Liver (tissue), 9 donors: Measurements from ENCODE around the gene HDAC9. TPM values are rescaled to one million over a fixed set of nuclear protein-coding genes. Genes with fewer than 3 reads are reported as not detected.

Experiments
- DNase-seq: peaks from one replicate; pipeline ENCODE4 v3.0.0-alpha.2; 2017; ENCODE audit warnings: low spot score
- H3K27ac ChIP-seq, 2 donors: one replicate each; pipeline ENCODE4 v1.7.0; 2013; ENCODE audit warnings: inconsistent platforms in 2 of 2, low read length in 2 of 2, control low read depth in 1 of 2, low read depth in 1 of 2, mild to moderate bottlenecking in 1 of 2
- H3K27me3 ChIP-seq, 4 donors: one replicate each; pipeline versions ENCODE4 v1.6.1 to v1.7.0; 2013; ENCODE audit warnings: low read length in 3 of 4, inconsistent platforms in 1 of 4, mild to moderate bottlenecking in 1 of 4, moderate library complexity in 1 of 4; ENCODE audit not compliant: control insufficient read depth in 4 of 4, insufficient read depth in 4 of 4
- H3K36me3 ChIP-seq, 4 donors: one replicate each; pipeline versions ENCODE4 v1.6.1 to v1.7.0; 2013; ENCODE audit warnings: low read length in 3 of 4, mild to moderate bottlenecking in 3 of 4, low read depth in 1 of 4, moderate library complexity in 1 of 4; ENCODE audit not compliant: control insufficient read depth in 4 of 4, insufficient read depth in 3 of 4
- H3K4me1 ChIP-seq, 4 donors: one replicate each; pipeline versions ENCODE4 v1.6.1 to v1.7.0; 2013; ENCODE audit warnings: low read length in 3 of 4, mild to moderate bottlenecking in 3 of 4, moderate library complexity in 1 of 4; ENCODE audit not compliant: control insufficient read depth in 4 of 4, insufficient read depth in 4 of 4
- H3K4me3 ChIP-seq, 3 donors: one replicate each; pipeline versions ENCODE4 v1.6.1 to v1.7.0; 2013; ENCODE audit warnings: low read length in 3 of 3, control low read depth in 1 of 3, low read depth in 1 of 3, mild to moderate bottlenecking in 1 of 3
- H3K9ac ChIP-seq, 2 donors: one replicate each; pipeline ENCODE4 v1.7.0; 2013; ENCODE audit warnings: low read length in 2 of 2, mild to moderate bottlenecking in 2 of 2, moderate library complexity in 2 of 2, control low read depth in 1 of 2, low read depth in 1 of 2
- H3K9me3 ChIP-seq, 4 donors: one replicate each; pipeline versions ENCODE4 v1.6.1 to v1.7.0; 2013; ENCODE audit warnings: low read length in 3 of 4; ENCODE audit not compliant: control insufficient read depth in 4 of 4
- ATF3 ChIP-seq: IDR thresholded peaks from 2 replicates; pipeline ENCODE4 v1.6.1; 2016; ENCODE audit warnings: antibody characterized with exemption
- CTCF ChIP-seq: fragments of 150-350 bp; IDR thresholded peaks from 2 replicates; pipeline ENCODE4 v1.5.1; 2017; ENCODE audit warnings: improper control_type of control experiment, low read depth, low read length; ENCODE audit not compliant: missing input control
- EGR1 ChIP-seq, 2 donors: IDR thresholded peaks; 2 replicates each; pipeline ENCODE4 v1.6.1; 2016 to 2018; ENCODE audit warnings: antibody characterized with exemption in 2 of 2, low read depth in 2 of 2
- FOXA1 ChIP-seq: IDR thresholded peaks from 2 replicates; pipeline ENCODE4 v1.6.1; 2016; ENCODE audit warnings: antibody characterized with exemption
- FOXA2 ChIP-seq: IDR thresholded peaks from 2 replicates; pipeline ENCODE4 v1.6.1; 2016; ENCODE audit warnings: antibody characterized with exemption
- GABPA ChIP-seq, 2 donors: IDR thresholded peaks in 1 of 2; conservative IDR thresholded peaks in 1 of 2; 2 replicates each; pipeline ENCODE4 v1.6.1; 2016; ENCODE audit warnings: antibody characterized with exemption in 2 of 2, mild to moderate bottlenecking in 1 of 2, moderate library complexity in 1 of 2
- HNF4A ChIP-seq, 2 donors: conservative IDR thresholded peaks; 2 replicates each; pipeline ENCODE4 v1.6.1; 2016; ENCODE audit warnings: antibody characterized with exemption in 2 of 2, mild to moderate bottlenecking in 2 of 2
- HNF4G ChIP-seq: IDR thresholded peaks from 2 replicates; pipeline ENCODE4 v1.6.1; 2016; ENCODE audit warnings: antibody characterized with exemption
- JUND ChIP-seq, 2 donors: IDR thresholded peaks; 2 replicates each; pipeline ENCODE4 v1.6.1; 2016; ENCODE audit warnings: antibody characterized with exemption in 2 of 2
- MAX ChIP-seq: IDR thresholded peaks from 2 replicates; pipeline ENCODE4 v1.6.1; 2016; ENCODE audit warnings: antibody characterized with exemption
- NR2F2 ChIP-seq: IDR thresholded peaks from 2 replicates; pipeline ENCODE4 v1.6.1; 2016; ENCODE audit warnings: antibody characterized with exemption
- RAD21 ChIP-seq, 2 donors: IDR thresholded peaks; 2 replicates each; pipeline ENCODE4 v1.6.1; 2016; ENCODE audit warnings: antibody characterized with exemption in 2 of 2, mild to moderate bottlenecking in 2 of 2
- REST ChIP-seq: IDR thresholded peaks from 2 replicates; pipeline ENCODE4 v1.6.1; 2016; ENCODE audit warnings: antibody characterized with exemption, mild to moderate bottlenecking
- RXRA ChIP-seq, 2 donors: IDR thresholded peaks; 2 replicates each; pipeline ENCODE4 v1.6.1; 2017 to 2018; ENCODE audit warnings: antibody characterized with exemption in 2 of 2, mild to moderate bottlenecking in 1 of 2
- SP1 ChIP-seq: IDR thresholded peaks from 2 replicates; pipeline ENCODE4 v1.6.1; 2018; ENCODE audit warnings: antibody characterized with exemption, mild to moderate bottlenecking
- TAF1 ChIP-seq: conservative IDR thresholded peaks from 2 replicates; pipeline ENCODE4 v1.6.1; 2016; ENCODE audit warnings: antibody characterized with exemption, mild to moderate bottlenecking
- YY1 ChIP-seq: IDR thresholded peaks from 2 replicates; pipeline ENCODE4 v1.6.1; 2016; ENCODE audit warnings: antibody characterized with exemption, mild to moderate bottlenecking
- ZBTB33 ChIP-seq: IDR thresholded peaks from 2 replicates; pipeline ENCODE4 v1.6.1; 2016; ENCODE audit warnings: antibody characterized with exemption
- WGBS: extraction: QIAGEN DNeasy Blood & Tissue Kit; methylation state at CpG from one replicate; pipeline ENCODE4 v1.1.7; 2013; 5-methylcytosine and 5-hydroxymethylcytosine counted together
- polyA plus RNA-seq, 2 donors: library from polyadenylated mRNA; stranded (reverse) in 1 of 2; unstranded in 1 of 2; fragments of 200-250 nt in 1 of 2; fragments of >200 nt in 1 of 2; fragmentation: Nextera tagmentation in 1 of 2; extraction: Ambion mirVana in 1 of 2; gene quantifications; one replicate each; pipeline versions ENCODE4 v1.2.1 to v1.2.3, GENCODE V29; 2013 to 2015
- total RNA-seq, 2 donors: library from RNA; depleted of rRNA; stranded (reverse); fragments of >200 nt; gene quantifications; one replicate each; pipeline ENCODE4 v1.2.3, GENCODE V29; 2014
- donor health status: healthy.
- donor health status: healthy.
- donor health status: healthy.
- donor health status: healthy.
- donor health status: healthy.

The HDAC9 gene
- total and polyA plus RNA-seq, 4 donors: 1.0 to 10.1 (median 2.3) TPM

GRCh38 chr7:19011212-19011611 is 515.7 kb downstream of the HDAC9 start:
- Histone ChIP-seq H3K27me3 (no peaks in the 10 kb centered on the region), H3K4me1 (no peaks in the 10 kb centered on the region), H3K36me3 (no peaks in the 10 kb centered on the region), H3K4me3 (no peak overlapping the region), H3K9me3 (no peaks in the 10 kb centered on the region), H3K27ac (no peak overlapping the region), H3K9ac (no peak overlapping the region)
- WGBS: 65% methylated on average over 7 of the region's 7 CpGs
- DNase-seq: no peak
- no peak for TF ChIP-seq RXRA (IDR thresholded peaks at IDR 0.05)
- TF ChIP-seq REST: no peak
- no peak for TF ChIP-seq SP1
- no peak for TF ChIP-seq ZBTB33
- TF ChIP-seq FOXA2: no peak
- no peak for TF ChIP-seq JUND (IDR thresholded peaks at IDR 0.05)
- no peak for TF ChIP-seq GABPA (IDR thresholded peaks at IDR 0.05 in 1 of 2, conservative IDR thresholded peaks at IDR 0.05 in 1 of 2)
- TF ChIP-seq TAF1: no peak
- no peak for TF ChIP-seq RAD21 (IDR thresholded peaks at IDR 0.05)
- no peak for TF ChIP-seq MAX
- TF ChIP-seq NR2F2: no peak
- no peak for TF ChIP-seq HNF4G
- no peak for TF ChIP-seq EGR1 (IDR thresholded peaks at IDR 0.05; ENCODE audit: low read depth in 2 of 2)
- no peak for TF ChIP-seq FOXA1
- no peak for TF ChIP-seq YY1
- TF ChIP-seq CTCF: no peak
- TF ChIP-seq HNF4A (conservative IDR thresholded peaks at IDR 0.05): no peak
- TF ChIP-seq ATF3: no peak
